ENCODE measurements around the gene HTRA2.
A peak's percentile ranks its signal among the peaks of the same experiment; 100 is the strongest.

Gene HTRA2

DNA sequence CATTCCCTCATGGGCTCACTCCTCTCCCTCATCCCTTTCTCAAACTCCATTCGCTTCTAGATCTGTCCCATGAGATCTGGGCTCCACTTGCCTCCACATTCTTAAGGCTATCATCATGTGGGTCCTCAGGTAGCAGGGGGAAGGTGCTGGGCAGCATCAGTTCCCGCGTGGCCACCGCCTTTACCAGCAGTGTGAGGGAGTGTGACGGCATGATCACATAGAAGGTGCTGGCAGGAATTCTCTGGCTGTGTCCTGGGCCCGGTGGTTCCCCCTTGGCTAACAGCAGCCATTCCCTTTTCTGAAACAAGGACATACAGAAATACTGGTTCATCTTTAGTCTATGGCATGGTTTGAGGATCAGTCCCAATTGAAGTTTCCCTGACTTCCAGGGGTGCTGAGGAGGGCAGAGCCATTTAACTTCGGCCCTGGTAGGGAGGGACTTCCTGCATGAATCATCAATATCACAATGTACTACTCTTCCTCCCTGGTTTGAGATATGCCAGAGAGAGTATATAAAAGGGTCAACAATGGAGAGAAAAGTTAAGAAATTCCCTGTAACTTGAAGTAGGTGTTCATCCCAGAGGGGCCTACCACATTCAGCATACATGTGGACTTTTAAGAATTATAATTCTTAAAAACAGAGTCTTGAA, 32.5 kb downstream of the HTRA2 start:
- DNase-seq (ENCODE audit: low read depth): no peak

DNA sequence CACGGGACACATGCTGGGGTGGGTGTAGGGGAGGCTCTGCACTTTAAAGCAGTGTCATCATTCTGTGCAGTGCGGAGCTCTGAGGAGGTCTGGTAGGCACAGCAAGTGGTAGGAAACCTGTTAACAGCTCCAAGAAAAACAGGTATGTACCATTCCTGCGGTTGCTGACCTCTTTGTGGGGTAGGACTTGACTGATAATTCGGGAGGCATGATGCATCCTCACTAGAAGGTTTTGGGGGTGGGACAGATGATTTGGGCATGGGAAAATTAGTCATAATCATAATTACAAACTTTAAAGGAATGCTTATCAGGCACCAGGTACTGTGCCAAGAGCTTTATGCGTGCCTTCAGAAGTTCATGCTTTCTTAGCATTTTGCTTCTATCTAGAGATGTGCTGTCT, 34.5 kb downstream of the HTRA2 start:
- DNase-seq (ENCODE audit: low read depth): no peak

- no peak for DNase-seq (ENCODE audit: low read depth)
Measured at GRCh38 chr2:74566076-74566753, 36.5 kb downstream of the HTRA2 start.

DNA sequence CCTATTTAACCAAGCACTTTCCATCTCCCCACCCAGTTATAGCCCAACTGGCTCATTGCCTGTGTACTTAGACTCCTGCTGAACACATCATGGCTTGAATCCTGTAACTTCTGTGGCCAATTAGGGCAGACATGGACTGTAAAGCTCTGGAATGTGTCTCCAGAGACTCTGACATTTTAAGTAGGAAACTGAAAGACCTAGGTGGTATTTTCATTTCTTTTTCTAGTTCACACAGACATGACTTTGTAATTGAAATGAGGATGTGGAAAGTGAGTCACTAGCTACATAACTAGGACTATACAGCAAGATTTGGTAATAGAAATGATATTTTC, 37.0 kb downstream of the HTRA2 start:
- DNase-seq (ENCODE audit: low read depth): peak; percentile 93

GRCh38 chr2:74567881-74568280, 38.1 kb downstream of the HTRA2 start:
- peak; percentile 84 for DNase-seq (ENCODE audit: low read depth)

- DNase-seq (ENCODE audit: low read depth): no peak
Measured at GRCh38 chr2:74569686-74570085, 40.0 kb downstream of the HTRA2 start.

DNA sequence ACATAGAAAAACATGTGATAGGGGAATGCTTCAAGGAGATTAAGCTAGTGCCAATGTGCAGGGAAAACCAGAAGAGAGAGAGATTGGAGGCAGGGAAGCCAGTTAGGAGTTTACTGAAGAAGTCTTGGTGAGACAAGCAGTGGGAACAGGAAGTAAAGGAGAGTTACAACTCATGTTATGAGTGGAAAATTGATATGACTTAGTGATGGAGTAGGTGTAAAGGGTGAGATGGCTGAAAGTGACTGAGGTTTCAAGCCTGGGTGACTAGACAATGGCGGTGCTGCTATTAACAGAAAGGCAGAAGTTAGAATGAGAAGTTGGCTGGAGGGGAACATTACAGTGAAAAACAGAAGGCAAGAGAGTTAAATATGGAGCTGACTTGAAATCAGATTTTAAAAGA, 41.3 kb downstream of the HTRA2 start:
- no peak for DNase-seq (ENCODE audit: low read depth)

DNA sequence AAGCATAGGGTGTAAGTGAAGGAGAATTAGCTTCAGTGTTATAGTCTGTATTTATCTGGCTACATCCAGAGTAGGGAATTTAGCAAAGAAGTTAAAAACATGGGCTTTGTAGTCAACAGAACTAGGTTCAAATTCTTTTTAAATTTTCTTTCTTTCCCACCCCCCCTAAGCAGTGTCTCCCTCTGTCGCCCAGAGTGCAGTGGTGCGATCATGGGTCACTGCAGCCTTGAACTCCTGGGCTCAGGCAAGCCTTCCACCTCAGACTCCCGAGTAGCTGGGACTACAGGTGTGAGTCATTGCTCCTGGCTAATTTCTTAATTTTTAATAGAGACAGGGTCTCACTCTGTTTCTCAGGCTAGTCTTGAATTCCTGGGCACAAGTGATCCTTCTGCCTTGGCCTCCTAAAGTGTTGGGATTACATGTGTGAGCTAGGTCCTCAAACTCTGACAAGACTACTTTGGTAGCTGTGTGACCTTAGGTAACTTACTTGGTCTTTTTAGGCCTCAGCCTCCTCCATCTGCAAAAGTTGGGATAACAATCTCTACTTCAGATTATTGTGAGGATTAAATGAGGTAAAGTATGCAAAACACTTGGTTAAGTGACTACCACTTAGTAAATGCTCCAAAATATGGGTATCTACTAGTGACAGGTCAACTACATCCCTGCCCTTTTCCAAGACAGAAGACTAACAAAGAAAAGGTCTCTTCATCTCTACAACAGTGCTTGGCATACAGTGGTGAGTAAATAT, 42.6 kb downstream of the HTRA2 start:
- no peak for DNase-seq (ENCODE audit: low read depth)

DNA sequence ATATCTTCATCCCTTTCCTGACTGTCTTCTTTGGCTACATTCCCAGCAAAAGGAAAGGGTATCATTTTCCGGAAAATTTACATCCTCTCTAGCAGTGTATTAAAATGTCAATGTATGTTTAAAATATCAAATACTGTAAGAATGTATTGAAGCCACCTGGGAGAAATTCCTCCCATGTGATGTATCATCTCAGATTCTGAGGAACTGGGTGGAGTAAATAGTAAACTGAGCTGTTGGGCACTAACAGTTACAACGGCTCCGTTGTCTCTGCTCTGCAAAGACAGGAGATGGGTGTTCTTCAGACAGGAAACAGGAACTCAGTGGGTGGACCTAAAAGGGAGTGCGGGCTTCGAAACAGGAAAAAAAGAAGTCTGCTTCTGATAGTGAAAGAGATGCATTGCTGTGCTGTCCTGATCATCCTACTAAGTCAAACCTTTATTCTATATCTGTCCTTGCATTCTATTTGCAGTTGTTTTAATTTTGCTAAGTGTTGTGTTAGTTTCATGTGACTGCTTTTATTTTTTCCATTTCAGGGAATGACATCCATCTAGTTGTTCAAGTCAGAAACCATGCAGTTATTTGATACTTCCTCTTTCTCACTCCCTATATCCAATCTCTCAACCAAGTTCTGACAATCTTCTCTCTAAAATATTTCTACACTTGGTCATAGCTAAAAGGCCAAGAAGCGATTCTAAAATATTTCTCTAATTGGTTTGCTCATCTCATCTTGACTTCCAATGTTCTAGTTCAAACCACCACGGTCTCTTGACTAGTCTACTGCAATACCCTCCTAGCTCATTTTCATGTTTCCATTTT, 44.2 kb downstream of the HTRA2 start:
- peak; percentile 47 for DNase-seq (ENCODE audit: low read depth)

DNA sequence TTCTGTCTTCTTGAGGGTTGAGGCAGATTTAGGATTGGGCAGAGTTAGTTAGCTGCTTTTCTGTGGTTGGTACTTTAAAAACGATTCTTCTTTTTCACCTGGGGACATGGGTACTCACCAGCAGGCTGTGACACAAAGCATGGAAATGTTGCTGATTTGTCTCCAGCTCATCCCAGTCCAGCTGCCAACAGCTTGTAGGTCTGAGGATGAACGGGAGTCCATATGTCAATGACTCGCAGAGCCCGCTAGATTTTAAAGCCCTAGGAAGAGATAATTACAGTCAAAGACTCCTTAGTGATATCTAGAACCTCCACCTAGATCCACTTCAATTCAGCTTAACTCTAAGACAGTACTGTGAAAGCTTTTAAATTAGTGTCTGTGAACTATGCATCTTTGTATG, 45.6 kb downstream of the HTRA2 start:
- no peak for DNase-seq (ENCODE audit: low read depth)

- DNase-seq (ENCODE audit: low read depth): no peak
Measured at GRCh38 chr2:74576211-74576862, 46.6 kb downstream of the HTRA2 start.

GRCh38 chr2:74576863-74577229, 47.1 kb downstream of the HTRA2 start:
- peak; percentile 80 for DNase-seq (ENCODE audit: low read depth)

- DNase-seq (ENCODE audit: low read depth): no peak
Measured at GRCh38 chr2:74577448-74577847, 47.7 kb downstream of the HTRA2 start.

DNA sequence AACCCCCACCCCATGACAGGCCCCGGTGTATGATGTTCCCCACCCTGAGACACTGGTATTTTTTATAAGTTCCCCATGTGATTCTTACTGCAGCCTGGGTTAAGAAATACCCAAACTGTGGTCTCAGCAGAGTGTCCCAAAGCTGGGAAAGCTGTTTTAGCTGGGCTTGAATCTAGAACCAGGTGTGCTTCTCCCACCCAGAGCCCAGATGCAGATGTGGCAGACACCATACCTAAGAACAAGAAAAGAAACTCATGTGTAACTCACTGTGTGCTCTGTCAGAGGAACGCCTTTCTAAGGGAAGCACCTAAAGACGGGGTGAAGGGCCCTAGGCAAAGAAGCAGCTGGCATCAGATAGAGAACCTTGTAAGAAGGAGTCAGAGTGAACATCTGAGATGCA, 48.7 kb downstream of the HTRA2 start:
- DNase-seq (ENCODE audit: low read depth): no peak

DNA sequence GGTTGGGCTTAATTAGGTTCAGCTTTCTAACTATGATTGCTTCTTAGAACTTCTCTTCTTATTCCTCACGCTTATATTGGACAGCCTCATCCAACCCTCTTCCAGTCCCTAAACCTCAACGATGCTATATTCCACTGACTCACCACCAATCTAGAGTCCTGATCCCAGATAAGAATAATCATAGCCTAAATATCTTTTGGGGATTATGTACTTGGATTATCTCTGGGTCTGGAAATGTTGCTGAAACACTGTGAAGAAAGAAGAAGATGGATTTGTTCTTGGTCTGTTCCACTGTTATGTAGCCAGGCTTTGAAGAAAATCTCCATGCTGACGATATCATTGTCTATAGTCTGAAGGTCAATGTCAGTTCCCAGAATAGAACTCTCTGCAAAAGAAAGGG, 51.7 kb downstream of the HTRA2 start:
- DNase-seq (ENCODE audit: low read depth): no peak

- DNase-seq (ENCODE audit: low read depth): no peak
Measured at GRCh38 chr2:74582184-74582583, 52.5 kb downstream of the HTRA2 start.

All from fibroblast of the conjunctiva (primary cell).